Tibial artery (tissue), 4 donors: Measurements from ENCODE around the gene ZDHHC21.

Source experiments
- DNase-seq, 2 donors: peaks; one replicate each; pipeline ENCODE4 v3.0.0-alpha.2; 2019
- H3K27ac ChIP-seq, 2 donors: fragments of 200-600 bp; sonication (generic) in 1 of 2; 1 replicate in 1 of 2; 2 replicates in 1 of 2; pipeline ENCODE4 v1.5.1; 2018 to 2019; ENCODE audit warnings: mild to moderate bottlenecking in 1 of 2
- H3K27me3 ChIP-seq, 2 donors: fragments of 200-600 bp; sonication (generic) in 1 of 2; one replicate each; pipeline versions ENCODE4 v1.5.1 to v1.6.0; 2016 to 2019
- H3K36me3 ChIP-seq, 3 donors: fragments of 200-600 bp; sonication (generic) in 2 of 3; one replicate each; pipeline ENCODE4 v1.5.1; 2016 to 2019; ENCODE audit warnings: mild to moderate bottlenecking in 2 of 3
- H3K4me1 ChIP-seq, 4 donors: fragments of 200-600 bp; sonication (generic) in 2 of 4; 1 replicate in 3 of 4; 2 replicates in 1 of 4; pipeline ENCODE4 v1.5.1; 2016 to 2019
- H3K4me3 ChIP-seq, 2 donors: fragments of 200-600 bp; sonication (generic) in 1 of 2; 1 replicate in 1 of 2; 2 replicates in 1 of 2; pipeline ENCODE4 v1.5.1; 2018 to 2019; ENCODE audit warnings: mild to moderate bottlenecking in 2 of 2
- H3K9me3 ChIP-seq, 3 donors: fragments of 200-600 bp; sonication (generic) in 1 of 3; one replicate each; pipeline ENCODE4 v1.5.1; 2016 to 2019
- intact Hi-C: fragments of 100-400 bp; cut with DNase I; formaldehyde crosslinking; loops from one replicate; pipeline ENCODE4 v1.15.0; 2023; ENCODE audit warnings: low total_unique reads
- TF ChIP-seq, protein P1 (sequence below), 2 experiments: fragments of 200-600 bp in 1 of 2; fragments of 450-650 bp in 1 of 2; IDR thresholded peaks; one replicate each; pipeline ENCODE4 v1.5.1; 2017 to 2019; ENCODE audit warnings: antibody characterized with exemption in 2 of 2, mild to moderate bottlenecking in 1 of 2, moderate library complexity in 1 of 2

ZDHHC21 gene, protein sequence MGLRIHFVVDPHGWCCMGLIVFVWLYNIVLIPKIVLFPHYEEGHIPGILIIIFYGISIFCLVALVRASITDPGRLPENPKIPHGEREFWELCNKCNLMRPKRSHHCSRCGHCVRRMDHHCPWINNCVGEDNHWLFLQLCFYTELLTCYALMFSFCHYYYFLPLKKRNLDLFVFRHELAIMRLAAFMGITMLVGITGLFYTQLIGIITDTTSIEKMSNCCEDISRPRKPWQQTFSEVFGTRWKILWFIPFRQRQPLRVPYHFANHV

DNA sequence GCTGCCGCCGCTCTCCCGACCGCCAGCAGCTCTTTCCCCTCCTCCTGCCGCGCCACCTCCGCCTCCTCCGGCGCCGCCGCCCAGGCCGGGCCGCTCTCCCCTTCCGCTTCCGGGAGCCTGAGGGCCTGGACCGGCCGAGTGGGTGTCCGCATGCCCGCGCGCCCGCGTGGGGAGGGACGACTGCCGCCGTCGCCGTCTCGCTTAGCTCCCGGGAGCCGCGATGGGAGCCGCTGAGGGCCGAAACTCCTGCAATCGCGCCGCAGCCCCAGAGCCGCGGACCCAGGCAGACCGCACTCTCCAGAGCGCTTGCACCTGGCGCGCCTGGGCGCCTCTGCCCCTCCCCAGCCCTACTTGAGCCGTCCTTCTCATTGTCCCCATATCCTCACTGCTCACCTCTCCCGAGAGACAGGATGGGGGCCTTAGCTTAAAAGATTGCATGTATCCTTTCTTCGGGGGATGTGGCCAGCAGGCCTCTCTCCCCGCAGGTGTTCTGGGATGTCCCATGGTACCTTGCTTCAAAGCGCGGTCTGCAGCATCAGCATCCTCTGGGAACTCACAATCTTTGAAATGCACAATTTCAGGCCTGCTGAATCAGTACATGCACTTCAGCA is at the start of gene ZDHHC21:
Gene ZDHHC21 (minus strand): TSS at position 182 of the 611 bp plus-strand sequence. CDS start 19,092 bp downstream, outside the sequence.
- intact Hi-C loops = no loop called here
- peaks cover 0 to 24% (median 13%) of the 10 kb centered on the region in 4 donors for H3K4me1 ChIP-seq
- no peaks in the 10 kb centered on the region for H3K27me3 ChIP-seq
- TF ChIP-seq, protein P1, sequence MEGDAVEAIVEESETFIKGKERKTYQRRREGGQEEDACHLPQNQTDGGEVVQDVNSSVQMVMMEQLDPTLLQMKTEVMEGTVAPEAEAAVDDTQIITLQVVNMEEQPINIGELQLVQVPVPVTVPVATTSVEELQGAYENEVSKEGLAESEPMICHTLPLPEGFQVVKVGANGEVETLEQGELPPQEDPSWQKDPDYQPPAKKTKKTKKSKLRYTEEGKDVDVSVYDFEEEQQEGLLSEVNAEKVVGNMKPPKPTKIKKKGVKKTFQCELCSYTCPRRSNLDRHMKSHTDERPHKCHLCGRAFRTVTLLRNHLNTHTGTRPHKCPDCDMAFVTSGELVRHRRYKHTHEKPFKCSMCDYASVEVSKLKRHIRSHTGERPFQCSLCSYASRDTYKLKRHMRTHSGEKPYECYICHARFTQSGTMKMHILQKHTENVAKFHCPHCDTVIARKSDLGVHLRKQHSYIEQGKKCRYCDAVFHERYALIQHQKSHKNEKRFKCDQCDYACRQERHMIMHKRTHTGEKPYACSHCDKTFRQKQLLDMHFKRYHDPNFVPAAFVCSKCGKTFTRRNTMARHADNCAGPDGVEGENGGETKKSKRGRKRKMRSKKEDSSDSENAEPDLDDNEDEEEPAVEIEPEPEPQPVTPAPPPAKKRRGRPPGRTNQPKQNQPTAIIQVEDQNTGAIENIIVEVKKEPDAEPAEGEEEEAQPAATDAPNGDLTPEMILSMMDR (IDR thresholded peaks at IDR 0.05) = no peak
- H3K36me3 ChIP-seq = peaks cover 0 to 16% (median 12%) of the 10 kb centered on the region in 3 donors
- no peaks in the 10 kb centered on the region for H3K9me3 ChIP-seq
- DNase-seq = peak; percentile 65 to 86
- peak within 1 kb of the TSS; percentile 71 to 74 for H3K27ac ChIP-seq
- peak within 1 kb of the TSS; percentile 72 to 92 for H3K4me3 ChIP-seq

DNA sequence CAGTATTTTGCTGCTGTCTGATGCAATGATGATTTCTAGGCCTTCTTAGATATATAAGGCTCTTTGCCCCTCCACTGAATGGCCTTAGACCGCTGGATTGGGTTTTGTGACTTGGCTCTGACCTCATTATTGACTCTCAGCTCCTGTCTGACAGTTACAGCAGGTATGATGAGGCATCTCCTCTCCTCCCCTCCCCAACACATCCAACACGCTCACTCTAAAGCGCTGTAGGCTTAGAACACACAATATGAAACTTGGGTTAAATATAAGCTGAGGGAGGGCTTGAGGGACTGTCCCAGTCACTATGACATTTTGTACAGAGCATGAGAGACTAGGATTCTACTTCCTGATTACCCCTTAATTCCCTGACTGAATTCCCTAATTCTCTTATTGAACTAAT is 48.1 kb upstream of the ZDHHC21 start:
- H3K4me1 ChIP-seq = no peaks in the 10 kb centered on the region
- DNase-seq = no peak
- no peak overlapping the region for H3K27ac ChIP-seq
- H3K36me3 ChIP-seq = peaks cover 8 to 40% (median 26%) of the 10 kb centered on the region in 3 donors
- H3K27me3 ChIP-seq = no peaks in the 10 kb centered on the region
- no peak overlapping the region for H3K4me3 ChIP-seq
- no peaks in the 10 kb centered on the region for H3K9me3 ChIP-seq
- intact Hi-C loops = no loop called here
- TF ChIP-seq, protein P1 (IDR thresholded peaks at IDR 0.05) = no peak

DNA sequence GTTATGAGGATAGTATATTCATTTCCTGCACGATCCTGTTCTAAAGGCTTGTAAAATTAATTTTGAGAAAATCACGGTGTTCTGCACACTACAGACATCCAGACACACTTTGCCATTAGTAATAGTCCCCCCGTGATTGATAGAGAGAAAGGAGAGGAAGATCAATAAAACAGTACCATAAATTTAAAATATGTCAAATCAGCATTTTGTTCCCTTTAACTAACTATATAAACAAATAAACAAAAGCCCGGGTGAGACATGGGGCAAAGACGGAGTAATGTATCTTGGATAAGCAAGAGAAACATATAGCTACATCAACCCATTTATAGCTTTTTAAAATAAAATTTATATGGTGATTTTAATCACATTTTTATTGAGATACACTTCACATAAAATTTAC is 39.9 kb upstream of the ZDHHC21 start:
- no peaks in the 10 kb centered on the region for H3K9me3 ChIP-seq
- intact Hi-C loops = no loop called here
- no peaks in the 10 kb centered on the region for H3K27me3 ChIP-seq
- H3K4me1 ChIP-seq = no peaks in the 10 kb centered on the region
- peaks cover 4 to 20% (median 18%) of the 10 kb centered on the region in 3 donors for H3K36me3 ChIP-seq
- no peak for DNase-seq
- no peak overlapping the region for H3K4me3 ChIP-seq
- TF ChIP-seq, protein P1 (IDR thresholded peaks at IDR 0.05) = no peak
- no peak overlapping the region for H3K27ac ChIP-seq

DNA sequence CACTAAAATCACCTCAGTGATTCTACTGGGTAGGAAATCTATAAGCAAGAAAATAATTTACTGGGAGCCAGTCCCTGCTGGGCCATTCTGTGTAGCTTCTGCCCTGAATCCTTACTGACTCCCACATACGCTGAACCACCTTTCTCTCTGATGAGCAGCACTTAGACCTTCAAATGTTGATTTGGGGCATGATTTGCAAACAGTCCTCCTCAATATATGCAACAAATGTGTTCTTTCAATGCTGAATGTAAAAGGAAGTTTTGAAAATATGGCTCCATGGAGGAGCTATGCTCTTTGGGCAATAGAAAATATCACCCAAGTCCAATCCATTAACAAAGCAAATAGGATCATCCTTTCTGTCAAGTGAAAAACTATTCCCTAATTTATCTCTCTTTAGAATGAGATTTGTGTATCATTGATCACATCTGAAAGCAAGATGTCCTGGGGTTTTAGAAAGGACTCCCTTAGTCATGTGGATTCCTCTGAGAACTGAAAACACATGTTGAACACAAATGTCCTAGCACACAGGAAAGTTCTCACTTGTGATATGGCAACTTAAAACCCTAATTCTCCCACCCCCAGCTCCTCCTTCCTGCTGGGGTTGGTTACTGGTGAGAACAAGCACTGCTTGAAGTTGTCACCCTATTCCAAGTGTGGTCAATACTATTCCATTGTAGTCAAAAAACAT is 38.2 kb upstream of the ZDHHC21 start:
- TF ChIP-seq, protein P1 (IDR thresholded peaks at IDR 0.05) = no peak
- H3K27ac ChIP-seq = no peak overlapping the region
- H3K9me3 ChIP-seq = no peaks in the 10 kb centered on the region
- no peak for DNase-seq
- H3K4me1 ChIP-seq = no peaks in the 10 kb centered on the region
- H3K36me3 ChIP-seq = peaks cover 0 to 8% (median 3%) of the 10 kb centered on the region in 3 donors
- no peak overlapping the region for H3K4me3 ChIP-seq
- H3K27me3 ChIP-seq = no peaks in the 10 kb centered on the region
- intact Hi-C loops = no loop called here

DNA sequence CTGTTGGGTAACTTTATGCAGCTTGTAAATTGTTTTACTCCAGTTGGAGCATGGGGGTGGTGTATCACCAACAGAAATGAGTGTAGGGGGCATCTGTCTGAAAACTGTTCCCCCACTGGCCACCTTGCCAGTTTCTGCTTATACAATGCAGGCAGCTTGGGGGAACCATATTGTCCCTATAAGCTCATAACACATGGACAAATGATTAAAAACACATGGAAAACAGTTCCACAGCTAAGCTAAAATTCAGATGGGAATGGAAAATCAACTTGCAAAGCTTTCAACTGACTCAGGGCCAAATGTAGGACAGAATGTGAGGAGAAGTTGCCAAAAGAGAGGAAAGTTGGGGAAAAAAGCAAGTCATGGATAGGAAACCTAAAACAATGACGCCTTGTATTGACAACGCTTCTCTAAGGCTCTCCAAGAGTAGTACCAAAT is 37.2 kb upstream of the ZDHHC21 start:
- TF ChIP-seq, protein P1 (IDR thresholded peaks at IDR 0.05) = no peak
- no peaks in the 10 kb centered on the region for H3K9me3 ChIP-seq
- no peak for DNase-seq

More for the DNA sequence above, 37.2 kb upstream of the ZDHHC21 start:
- H3K4me3 ChIP-seq = no peak overlapping the region
- no peaks in the 10 kb centered on the region for H3K4me1 ChIP-seq
- peaks cover 0 to under 1% (median 0%) of the 10 kb centered on the region in 3 donors for H3K36me3 ChIP-seq
- intact Hi-C loops = no loop called here
- no peaks in the 10 kb centered on the region for H3K27me3 ChIP-seq
- no peak overlapping the region for H3K27ac ChIP-seq
